Measurements from ENCODE around the gene CCDC190.
"Not testable (repeated sequence)": the region's sequence is repeated elsewhere in the genome, so short reads cannot be mapped to it uniquely, and the experiment has no call there.

Gene CCDC190

GRCh38 chr1:162877412-162877811 lies 16.4 kb upstream of the CCDC190 start:
- no peak for DNase-seq

- DNase-seq: no peak
Measured at GRCh38 chr1:162876751-162877150, 15.8 kb upstream of the CCDC190 start.

GRCh38 chr1:162873671-162874666 lies 13.0 kb upstream of the CCDC190 start:
- no peak for DNase-seq

- DNase-seq: no peak
Measured at GRCh38 chr1:162872981-162873380, 12.0 kb upstream of the CCDC190 start.

GRCh38 chr1:162871417-162871816 lies 10.4 kb upstream of the CCDC190 start:
- DNase-seq: not testable (repeated sequence)

- no peak for DNase-seq
Measured at GRCh38 chr1:162868972-162869371, 8.0 kb upstream of the CCDC190 start.

GRCh38 chr1:162861625-162862024 lies 650 bp upstream of the CCDC190 start:
- DNase-seq: no peak

- no peak for DNase-seq
Measured at GRCh38 chr1:162859191-162859590, 1.8 kb downstream of the CCDC190 start.

- no peak for DNase-seq
Measured at GRCh38 chr1:162857850-162858249, 3.1 kb downstream of the CCDC190 start.

GRCh38 chr1:162856260-162856659 lies 4.7 kb downstream of the CCDC190 start:
- no peak for DNase-seq

GRCh38 chr1:162855461-162856150 lies 5.4 kb downstream of the CCDC190 start:
- DNase-seq: no peak

GRCh38 chr1:162854245-162854882 lies 6.6 kb downstream of the CCDC190 start:
- peak in 4 of 5 donors; percentile 13 to 40 (median 32) for DNase-seq

- no peak for DNase-seq
Measured at GRCh38 chr1:162851341-162851740, 9.6 kb downstream of the CCDC190 start.

GRCh38 chr1:162849711-162850110 lies 11.3 kb downstream of the CCDC190 start:
- DNase-seq: no peak

GRCh38 chr1:162847839-162848453 lies 13.0 kb downstream of the CCDC190 start:
- DNase-seq: peak; percentile 46 to 79 (median 60)

GRCh38 chr1:162846256-162847212 lies 14.4 kb downstream of the CCDC190 start:
- DNase-seq: no peak

- DNase-seq: no peak
Measured at GRCh38 chr1:162844153-162844552, 16.8 kb downstream of the CCDC190 start.

- DNase-seq: no peak
Measured at GRCh38 chr1:162840250-162840839, 20.6 kb downstream of the CCDC190 start.

GRCh38 chr1:162838863-162839262 lies 22.1 kb downstream of the CCDC190 start:
- no peak for DNase-seq

GRCh38 chr1:162835157-162835899 lies 25.6 kb downstream of the CCDC190 start:
- DNase-seq: peak in 1 of 5 donors; percentile 70

All from T-helper 1 cell (primary cell).